BJ (cell line): ENCODE measurements around the gene PPP3CB. TPM values are rescaled to one million over a fixed set of nuclear protein-coding genes. Genes with fewer than 3 reads are reported as not detected.

Experiments used
- CTCF ChIA-PET: fragments of 350-600 bp; formaldehyde crosslinking; extraction: SDS; loops from one replicate; lab custom pipeline; 2021; ENCODE audit warnings: antibody characterized with exemption, inconsistent platforms; lab: Yijun Ruan, JAX
- POLR2A ChIA-PET: fragments of 300-600 bp; sonication (Branson Sonifier 250); formaldehyde crosslinking; extraction: SDS; loops from one replicate; lab custom pipeline; 2021; ENCODE audit warnings: antibody characterized with exemption; lab: Charles Lee
- DNase-seq: peaks from one replicate; pipeline ENCODE4 v3.0.0-alpha.2; 2011; ENCODE audit warnings: low read depth
- H3K27me3 ChIP-seq: 2 replicates; pipeline ENCODE4 v1.6.0; 2011; ENCODE audit warnings: low read length; ENCODE audit not compliant: control insufficient read depth, insufficient read depth
- H3K36me3 ChIP-seq: 2 replicates; pipeline ENCODE4 v1.5.1; 2011; ENCODE audit warnings: low read length; ENCODE audit not compliant: control insufficient read depth, insufficient read depth
- H3K4me3 ChIP-seq: 2 replicates; pipeline ENCODE4 v1.5.1; 2011; ENCODE audit warnings: low read depth, mild to moderate bottlenecking, control low read depth, low read length
- CTCF ChIP-seq: IDR thresholded peaks from 2 replicates; pipeline ENCODE4 v1.5.1; 2011; ENCODE audit warnings: low read depth, mild to moderate bottlenecking, control low read depth, inconsistent platforms, low read length, moderate library complexity; ENCODE audit not compliant: insufficient read depth
- polyA plus RNA-seq: library from polyadenylated mRNA; depleted of rRNA; stranded (reverse); fragments of >200 nt; gene quantifications from 2 replicates; pipeline ENCODE4 v1.2.3, GENCODE V29; 2011

PPP3CB gene
- polyA plus RNA-seq, 1 experiment: 11.7 TPM

DNA sequence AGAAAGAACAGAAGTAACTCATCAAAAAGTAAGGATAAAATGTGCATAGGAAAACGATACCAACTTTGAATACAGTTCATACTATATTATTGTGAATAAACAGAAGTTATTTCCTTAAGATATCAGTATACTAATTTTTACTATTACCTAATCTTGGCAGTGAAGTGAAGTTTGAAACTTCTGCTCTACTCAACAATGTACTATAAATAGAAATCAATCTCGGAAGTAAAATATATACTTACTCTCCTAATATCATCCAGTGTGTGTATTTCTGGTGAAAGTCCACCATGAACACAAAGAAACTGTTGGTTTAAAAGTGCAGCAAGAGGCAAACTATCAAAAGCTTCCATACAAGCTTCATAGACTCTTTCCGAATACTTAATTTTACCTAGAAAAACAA lies 24.6 kb downstream of the PPP3CB start:
- Histone ChIP-seq H3K27me3 (no peaks in the 10 kb centered on the region), H3K36me3 (no peaks in the 10 kb centered on the region), H3K4me3 (no peak overlapping the region)
- no peak for TF ChIP-seq CTCF
- DNase-seq: no peak
- POLR2A ChIA-PET: no interaction called here
- CTCF ChIA-PET: no interaction called here

GRCh38 chr10:73469579-73469978 lies 26.2 kb downstream of the PPP3CB start:
- ChIA-PET POLR2A (no interaction called here), CTCF (no interaction called here)
- no peaks in the 10 kb centered on the region for H3K27me3 ChIP-seq
- no peak for TF ChIP-seq CTCF
- H3K4me3 ChIP-seq: no peak overlapping the region
- DNase-seq: no peak
- H3K36me3 ChIP-seq: no peaks in the 10 kb centered on the region; the same call in 1 of the 2 replicates

DNA sequence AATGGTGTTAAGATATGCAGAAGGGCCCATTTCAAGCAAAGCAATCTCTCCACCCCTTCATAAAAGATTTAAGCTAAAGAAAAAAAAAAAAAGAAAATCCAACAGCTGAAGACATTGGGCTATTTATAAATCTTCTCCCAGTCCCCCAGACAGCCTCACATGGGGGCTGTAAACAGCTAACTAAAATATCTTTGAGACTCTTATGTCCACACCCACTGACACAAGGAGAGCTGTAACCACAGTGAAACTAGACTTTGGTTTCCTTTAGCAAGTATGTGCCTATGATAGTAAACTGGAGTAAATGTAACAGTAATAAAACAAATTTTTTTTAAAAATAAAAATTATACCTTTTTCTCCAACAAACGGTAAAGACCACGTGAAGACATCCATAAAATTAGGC lies 28.6 kb downstream of the PPP3CB start:
- Histone ChIP-seq H3K27me3 (no peaks in the 10 kb centered on the region), H3K4me3 (no peak overlapping the region), H3K36me3 (no peaks in the 10 kb centered on the region; the same call in 1 of the 2 replicates)
- ChIA-PET POLR2A (no interaction called here), CTCF (no interaction called here)
- no peak for TF ChIP-seq CTCF
- no peak for DNase-seq

DNA sequence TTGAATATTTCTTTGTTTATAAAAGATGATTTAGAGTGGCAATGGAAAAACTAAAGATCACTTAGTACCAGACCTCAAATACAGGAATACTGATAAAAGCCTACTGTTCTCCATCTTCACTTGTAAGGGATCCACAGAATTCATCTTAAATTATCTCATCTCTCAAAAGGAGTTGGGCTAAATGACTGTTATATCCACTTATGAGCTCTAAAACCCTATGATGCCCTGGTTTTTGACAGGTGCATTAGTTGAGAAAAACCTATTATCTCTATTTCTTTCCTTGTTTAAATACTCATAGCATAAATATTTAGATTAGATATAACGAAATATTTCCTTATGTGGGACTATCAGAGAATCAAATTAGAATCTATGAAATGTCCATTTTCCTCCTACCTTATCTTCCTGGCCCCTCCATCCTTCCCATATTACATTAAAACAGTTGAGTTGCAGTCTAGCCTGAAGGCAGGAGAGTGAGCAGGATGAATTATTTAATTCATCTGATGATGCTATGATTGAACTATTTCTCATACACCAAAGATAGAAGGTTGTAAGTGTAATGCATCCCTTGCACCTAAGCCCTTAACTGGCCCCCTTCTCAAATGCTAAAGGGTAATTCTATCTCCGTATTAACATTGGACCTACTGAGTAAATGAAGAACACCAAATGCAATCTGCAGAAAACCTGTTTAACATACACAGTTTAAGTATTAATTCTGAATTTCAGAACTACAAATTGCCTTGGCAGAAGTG lies 29.7 kb downstream of the PPP3CB start:
- CTCF ChIA-PET: interaction anchor here (0.6 to 0.8 kb wide), 2 partner anchors 34 to 108 kb away, joined by 3 read pairs; partner anchors contain the start of gene CFAP70

DNA sequence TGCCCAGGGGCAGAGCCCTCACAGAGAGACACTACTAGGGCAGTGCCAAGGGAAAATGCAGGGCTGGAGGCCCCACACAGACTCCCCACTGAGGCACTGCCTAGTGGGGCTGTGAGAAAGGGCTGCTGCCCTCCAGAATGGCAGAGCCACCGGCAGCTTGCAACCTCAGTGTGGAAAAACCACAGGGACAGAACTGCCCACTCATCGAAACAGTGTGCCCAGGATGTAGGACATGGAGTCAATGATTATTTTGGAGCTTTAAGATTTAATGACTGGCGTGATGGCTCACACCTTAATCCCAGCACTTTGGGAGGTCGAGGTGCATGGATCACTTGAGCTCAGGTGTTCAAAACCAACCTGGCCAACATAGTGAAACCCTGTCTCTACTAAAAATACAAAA lies 34.9 kb downstream of the PPP3CB start:
- DNase-seq: no peak
- CTCF ChIA-PET: no interaction called here
- Histone ChIP-seq H3K4me3 (no peak overlapping the region), H3K27me3 (no peaks in the 10 kb centered on the region), H3K36me3 (no peaks in the 10 kb centered on the region; the same call in 1 of the 2 replicates)
- no peak for TF ChIP-seq CTCF
- POLR2A ChIA-PET: no interaction called here

More for the DNA sequence above, 29.7 kb downstream of the PPP3CB start:
- no peak for DNase-seq
- POLR2A ChIA-PET: no interaction called here
- H3K36me3 ChIP-seq: no peaks in the 10 kb centered on the region; the same call in 1 of the 2 replicates
- no peaks in the 10 kb centered on the region for H3K27me3 ChIP-seq
- no peak overlapping the region for H3K4me3 ChIP-seq
- TF ChIP-seq CTCF: no peak
